Measurements from ENCODE around the gene NMT1. TPM values are rescaled to one million over a fixed set of nuclear protein-coding genes. Genes with fewer than 3 reads are reported as not detected.

NMT1 gene
- total RNA-seq, 1 experiment from 2014 or later: 152 TPM

DNA sequence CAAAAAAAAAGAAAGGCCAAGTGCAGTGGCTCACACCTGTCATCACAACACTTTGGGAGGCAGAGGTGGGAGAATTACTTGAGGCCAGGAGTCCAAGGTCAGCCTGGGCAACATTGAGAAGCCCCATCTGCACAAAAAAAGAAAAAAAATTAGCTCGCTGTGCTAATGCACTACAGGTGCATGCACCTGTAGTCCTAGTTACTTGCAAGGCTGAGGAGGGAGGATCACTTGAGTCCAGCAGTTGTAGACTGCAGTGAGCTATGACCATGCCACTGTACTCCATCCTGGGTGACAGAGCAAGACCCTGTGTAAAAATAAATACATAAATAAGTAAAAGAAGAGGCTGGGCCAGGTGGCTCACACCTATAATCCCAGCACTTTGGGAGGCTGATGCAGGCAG is 49.4 kb upstream of the NMT1 start:
- TF ChIP-seq ZNF263 (CRISPR knock-in tag; IDR thresholded peaks at IDR 0.05; ENCODE audit: low read depth) (no peak), GRHL2 (CRISPR knock-in tag; IDR thresholded peaks at IDR 0.05; ENCODE audit: insufficient replicate concordance, severe bottlenecking) (no peak), SP1 (CRISPR knock-in tag; conservative IDR thresholded peaks at IDR 0.05) (no peak), ZBTB21 (CRISPR knock-in tag; IDR thresholded peaks at IDR 0.05; ENCODE audit: borderline replicate concordance) (no peak), PRRX2 (CRISPR knock-in tag; IDR thresholded peaks at IDR 0.05) (no peak), ZNF232 (CRISPR knock-in tag; IDR thresholded peaks at IDR 0.05) (no peak), NFYB (CRISPR knock-in tag; conservative IDR thresholded peaks at IDR 0.05; ENCODE audit: low read depth) (no peak), ZNF317 (CRISPR knock-in tag; IDR thresholded peaks at IDR 0.05; ENCODE audit: borderline replicate concordance, low read depth) (no peak), SOX15 (CRISPR knock-in tag; IDR thresholded peaks at IDR 0.05) (no peak), ZNF121 (CRISPR knock-in tag; IDR thresholded peaks at IDR 0.05) (no peak)
- TF ChIP-seq, protein P1, sequence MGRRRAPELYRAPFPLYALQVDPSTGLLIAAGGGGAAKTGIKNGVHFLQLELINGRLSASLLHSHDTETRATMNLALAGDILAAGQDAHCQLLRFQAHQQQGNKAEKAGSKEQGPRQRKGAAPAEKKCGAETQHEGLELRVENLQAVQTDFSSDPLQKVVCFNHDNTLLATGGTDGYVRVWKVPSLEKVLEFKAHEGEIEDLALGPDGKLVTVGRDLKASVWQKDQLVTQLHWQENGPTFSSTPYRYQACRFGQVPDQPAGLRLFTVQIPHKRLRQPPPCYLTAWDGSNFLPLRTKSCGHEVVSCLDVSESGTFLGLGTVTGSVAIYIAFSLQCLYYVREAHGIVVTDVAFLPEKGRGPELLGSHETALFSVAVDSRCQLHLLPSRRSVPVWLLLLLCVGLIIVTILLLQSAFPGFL (CRISPR knock-in tag; IDR thresholded peaks at IDR 0.05; ENCODE audit: borderline replicate concordance): no peak
- TF ChIP-seq, protein P2, sequence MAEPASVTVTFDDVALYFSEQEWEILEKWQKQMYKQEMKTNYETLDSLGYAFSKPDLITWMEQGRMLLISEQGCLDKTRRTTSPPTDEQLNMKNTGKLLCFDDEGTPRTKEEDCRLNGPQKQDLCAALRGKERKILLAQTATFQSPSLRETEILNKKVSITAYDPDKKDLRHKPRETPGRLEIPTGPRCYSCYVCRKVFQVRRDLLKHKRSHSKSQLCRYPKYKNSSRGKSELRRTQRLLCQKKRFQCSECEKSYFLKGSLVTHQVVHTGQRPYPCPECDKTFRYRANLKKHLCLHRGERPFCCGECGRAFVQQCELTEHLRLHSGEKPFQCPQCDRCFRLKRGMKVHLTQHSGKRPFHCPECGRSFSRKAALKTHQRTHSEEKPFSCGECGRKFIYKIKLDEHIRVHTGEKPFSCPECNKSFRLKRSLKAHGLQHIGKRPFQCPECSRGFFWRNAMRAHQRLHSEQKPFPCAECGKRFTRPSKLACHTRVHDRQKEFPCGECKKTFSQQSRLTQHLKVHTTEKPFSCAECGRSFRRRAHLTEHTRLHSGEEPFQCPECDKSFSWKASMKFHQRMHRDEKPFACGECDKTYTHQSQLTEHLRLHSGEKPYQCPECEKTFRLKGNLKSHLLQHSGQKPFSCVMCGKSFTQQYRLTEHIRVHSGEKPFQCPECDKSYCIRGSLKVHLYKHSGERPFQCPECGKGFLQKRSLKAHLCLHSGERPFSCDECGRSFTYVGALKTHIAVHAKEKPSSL (CRISPR knock-in tag; conservative IDR thresholded peaks at IDR 0.05): no peak
- DNase-seq (ENCODE audit: low spot score) (no peak), ATAC-seq (no peak)
- CTCF ChIA-PET: interaction anchor here (1.1 to 5.8 kb wide), 4 partner anchors 10 to 91 kb away, joined by 3 to 35 read pairs (median 10); no protein-coding TSS in a partner anchor
- Mint-ChIP-seq H3K9me3 (no peaks in the 10 kb centered on the region), H3K27ac (no peak overlapping the region), H3K27me3 (ENCODE audit: low read depth) (peaks cover 4% of the 10 kb centered on the region), H3K4me1 (peaks cover 31% of the 10 kb centered on the region), H3K4me3 (no peak overlapping the region), H3K36me3 (no peaks in the 10 kb centered on the region)
- POLR2A ChIA-PET: no interaction called here

DNA sequence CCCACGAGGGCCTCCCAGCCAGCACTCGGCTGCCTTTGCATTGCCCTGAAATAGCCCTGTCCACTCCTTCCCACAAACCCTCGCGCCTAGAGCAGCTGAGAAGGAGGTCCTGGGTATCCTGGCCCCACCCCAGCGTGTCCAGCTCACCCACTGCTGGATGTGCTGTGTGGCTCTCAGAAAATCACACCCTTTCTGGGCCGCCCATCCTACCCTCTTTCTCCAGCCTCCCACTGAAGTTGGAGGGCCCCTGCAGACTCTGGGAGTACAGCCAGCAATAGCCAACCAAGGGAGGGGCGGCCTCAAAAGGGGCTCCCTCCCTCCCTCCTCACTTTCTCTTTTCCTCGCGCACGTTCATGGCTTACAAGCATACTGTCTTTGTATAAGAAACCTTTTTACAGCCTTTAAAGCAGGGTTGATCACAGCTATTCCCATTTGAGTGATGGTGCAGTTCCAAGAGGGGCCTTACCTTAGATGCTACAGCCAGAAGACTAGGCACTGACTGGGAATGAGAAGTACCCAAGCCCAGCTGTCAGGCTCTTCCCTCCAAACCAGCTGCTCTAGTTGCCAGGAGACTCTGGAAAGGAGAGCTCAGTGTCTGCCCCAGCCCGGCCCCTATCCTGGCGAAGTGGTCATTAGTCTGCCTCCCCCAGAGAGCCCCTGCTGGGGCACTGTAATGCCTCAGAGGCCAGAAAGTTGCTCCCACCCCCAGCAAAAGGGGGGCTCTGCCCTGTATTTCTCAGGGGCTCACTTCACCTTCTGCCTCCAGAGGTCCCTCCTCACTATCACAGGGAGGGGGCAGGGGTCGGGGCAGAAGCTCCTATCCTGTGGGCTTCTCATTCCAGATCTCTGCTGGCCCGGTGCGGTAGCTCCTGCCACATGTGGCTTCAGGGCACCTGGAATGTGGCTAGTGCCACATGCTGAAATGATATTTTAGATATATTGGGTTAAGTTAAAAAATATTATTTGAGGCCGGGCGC is 47.8 kb upstream of the NMT1 start:
- no peaks in the 10 kb centered on the region for H3K36me3 Mint-ChIP-seq
- peak; percentile 57 for ATAC-seq
- H3K27me3 Mint-ChIP-seq (ENCODE audit: low read depth): peaks cover 12% of the 10 kb centered on the region
- ChIA-PET CTCF (interaction anchor here (0.5 to 5.8 kb wide), 19 partner anchors 8 to 877 kb away, joined by 3 to 39 read pairs (median 5); partner anchors contain the start of genes ACBD4 and C1QL1), POLR2A (interaction anchor here (0.6 kb wide), 1 partner anchor 195 kb away, joined by 3 read pairs; no protein-coding TSS in a partner anchor)
- no peak overlapping the region for H3K4me3 Mint-ChIP-seq
- TF ChIP-seq, protein P3, sequence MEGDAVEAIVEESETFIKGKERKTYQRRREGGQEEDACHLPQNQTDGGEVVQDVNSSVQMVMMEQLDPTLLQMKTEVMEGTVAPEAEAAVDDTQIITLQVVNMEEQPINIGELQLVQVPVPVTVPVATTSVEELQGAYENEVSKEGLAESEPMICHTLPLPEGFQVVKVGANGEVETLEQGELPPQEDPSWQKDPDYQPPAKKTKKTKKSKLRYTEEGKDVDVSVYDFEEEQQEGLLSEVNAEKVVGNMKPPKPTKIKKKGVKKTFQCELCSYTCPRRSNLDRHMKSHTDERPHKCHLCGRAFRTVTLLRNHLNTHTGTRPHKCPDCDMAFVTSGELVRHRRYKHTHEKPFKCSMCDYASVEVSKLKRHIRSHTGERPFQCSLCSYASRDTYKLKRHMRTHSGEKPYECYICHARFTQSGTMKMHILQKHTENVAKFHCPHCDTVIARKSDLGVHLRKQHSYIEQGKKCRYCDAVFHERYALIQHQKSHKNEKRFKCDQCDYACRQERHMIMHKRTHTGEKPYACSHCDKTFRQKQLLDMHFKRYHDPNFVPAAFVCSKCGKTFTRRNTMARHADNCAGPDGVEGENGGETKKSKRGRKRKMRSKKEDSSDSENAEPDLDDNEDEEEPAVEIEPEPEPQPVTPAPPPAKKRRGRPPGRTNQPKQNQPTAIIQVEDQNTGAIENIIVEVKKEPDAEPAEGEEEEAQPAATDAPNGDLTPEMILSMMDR (IDR thresholded peaks at IDR 0.05): no peak
- no peak for TF ChIP-seq OVOL2 (CRISPR knock-in tag; IDR thresholded peaks at IDR 0.05; ENCODE audit: borderline replicate concordance)
- TF ChIP-seq, protein P4, sequence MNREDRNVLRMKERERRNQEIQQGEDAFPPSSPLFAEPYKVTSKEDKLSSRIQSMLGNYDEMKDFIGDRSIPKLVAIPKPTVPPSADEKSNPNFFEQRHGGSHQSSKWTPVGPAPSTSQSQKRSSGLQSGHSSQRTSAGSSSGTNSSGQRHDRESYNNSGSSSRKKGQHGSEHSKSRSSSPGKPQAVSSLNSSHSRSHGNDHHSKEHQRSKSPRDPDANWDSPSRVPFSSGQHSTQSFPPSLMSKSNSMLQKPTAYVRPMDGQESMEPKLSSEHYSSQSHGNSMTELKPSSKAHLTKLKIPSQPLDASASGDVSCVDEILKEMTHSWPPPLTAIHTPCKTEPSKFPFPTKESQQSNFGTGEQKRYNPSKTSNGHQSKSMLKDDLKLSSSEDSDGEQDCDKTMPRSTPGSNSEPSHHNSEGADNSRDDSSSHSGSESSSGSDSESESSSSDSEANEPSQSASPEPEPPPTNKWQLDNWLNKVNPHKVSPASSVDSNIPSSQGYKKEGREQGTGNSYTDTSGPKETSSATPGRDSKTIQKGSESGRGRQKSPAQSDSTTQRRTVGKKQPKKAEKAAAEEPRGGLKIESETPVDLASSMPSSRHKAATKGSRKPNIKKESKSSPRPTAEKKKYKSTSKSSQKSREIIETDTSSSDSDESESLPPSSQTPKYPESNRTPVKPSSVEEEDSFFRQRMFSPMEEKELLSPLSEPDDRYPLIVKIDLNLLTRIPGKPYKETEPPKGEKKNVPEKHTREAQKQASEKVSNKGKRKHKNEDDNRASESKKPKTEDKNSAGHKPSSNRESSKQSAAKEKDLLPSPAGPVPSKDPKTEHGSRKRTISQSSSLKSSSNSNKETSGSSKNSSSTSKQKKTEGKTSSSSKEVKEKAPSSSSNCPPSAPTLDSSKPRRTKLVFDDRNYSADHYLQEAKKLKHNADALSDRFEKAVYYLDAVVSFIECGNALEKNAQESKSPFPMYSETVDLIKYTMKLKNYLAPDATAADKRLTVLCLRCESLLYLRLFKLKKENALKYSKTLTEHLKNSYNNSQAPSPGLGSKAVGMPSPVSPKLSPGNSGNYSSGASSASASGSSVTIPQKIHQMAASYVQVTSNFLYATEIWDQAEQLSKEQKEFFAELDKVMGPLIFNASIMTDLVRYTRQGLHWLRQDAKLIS (CRISPR knock-in tag; IDR thresholded peaks at IDR 0.05; ENCODE audit: borderline replicate concordance): no peak
- TF ChIP-seq MXD4 (CRISPR knock-in tag; IDR thresholded peaks at IDR 0.05; ENCODE audit: borderline replicate concordance): no peak
- TF ChIP-seq ZNF219 (CRISPR knock-in tag; IDR thresholded peaks at IDR 0.05; ENCODE audit: borderline replicate concordance): no peak
- TF ChIP-seq FOXJ3 (CRISPR knock-in tag; IDR thresholded peaks at IDR 0.05; ENCODE audit: borderline replicate concordance): no peak
- TF ChIP-seq, protein P1 (CRISPR knock-in tag; IDR thresholded peaks at IDR 0.05; ENCODE audit: borderline replicate concordance): no peak
- no peak for TF ChIP-seq JAZF1 (CRISPR knock-in tag; IDR thresholded peaks at IDR 0.05)
- no peak for TF ChIP-seq TCF7 (CRISPR knock-in tag; IDR thresholded peaks at IDR 0.05; ENCODE audit: low read depth)
- peak overlapping the region; percentile 21; the same call in 1 of the 2 replicates for H3K27ac Mint-ChIP-seq
- H3K9me3 Mint-ChIP-seq: no peaks in the 10 kb centered on the region
- peak; percentile 27 for DNase-seq (ENCODE audit: low spot score)
- H3K4me1 Mint-ChIP-seq: peaks cover 22% of the 10 kb centered on the region
